Skeletal muscle tissue (tissue), 4 donors: Measurements from ENCODE around the gene LHFPL6. TPM values are rescaled to one million over a fixed set of nuclear protein-coding genes. Genes with fewer than 3 reads are reported as not detected.
"Not testable (repeated sequence)": the region's sequence is repeated elsewhere in the genome, so short reads cannot be mapped to it uniquely, and the experiment has no call there.

Source experiments
- H3K27ac ChIP-seq: one replicate; pipeline ENCODE4 v1.7.0; 2013; ENCODE audit warnings: mild to moderate bottlenecking, low read depth, low read length, inconsistent platforms
- H3K27me3 ChIP-seq, 3 donors: one replicate each; pipeline ENCODE4 v1.7.0; 2013; ENCODE audit warnings: low read length in 3 of 3; ENCODE audit not compliant: control insufficient read depth in 3 of 3, insufficient read depth in 3 of 3
- H3K36me3 ChIP-seq, 3 donors: one replicate each; pipeline ENCODE4 v1.7.0; 2013; ENCODE audit warnings: low read length in 3 of 3; ENCODE audit not compliant: control insufficient read depth in 3 of 3, insufficient read depth in 3 of 3
- H3K4me1 ChIP-seq, 3 donors: one replicate each; pipeline ENCODE4 v1.7.0; 2013; ENCODE audit warnings: low read length in 3 of 3, mild to moderate bottlenecking in 3 of 3; ENCODE audit not compliant: control insufficient read depth in 3 of 3, insufficient read depth in 3 of 3
- H3K4me3 ChIP-seq, 3 donors: one replicate each; pipeline ENCODE4 v1.7.0; 2013; ENCODE audit warnings: low read length in 3 of 3
- H3K9ac ChIP-seq, 3 donors: one replicate each; pipeline ENCODE4 v1.7.0; 2013; ENCODE audit warnings: low read length in 3 of 3, mild to moderate bottlenecking in 3 of 3, moderate library complexity in 2 of 3, low read depth in 1 of 3
- H3K9me3 ChIP-seq, 3 donors: one replicate each; pipeline ENCODE4 v1.7.0; 2013; ENCODE audit warnings: low read length in 3 of 3; ENCODE audit not compliant: control insufficient read depth in 3 of 3
- total RNA-seq: library from RNA; depleted of rRNA; stranded (reverse); fragments of >200 nt; gene quantifications from one replicate; pipeline ENCODE4 v1.2.3, GENCODE V29; 2014
- donor health status: Osteomylitis.

The LHFPL6 gene
- total RNA-seq, 1 donor from 2014 or later: 32.4 TPM

GRCh38 chr13:39353988-39354387 is 249.0 kb downstream of the LHFPL6 start:
- Histone ChIP-seq H3K9me3 (no peaks in the 10 kb centered on the region), H3K27me3 (no peaks in the 10 kb centered on the region), H3K36me3 (no peaks in the 10 kb centered on the region)

GRCh38 chr13:39350461-39350881 is 252.5 kb downstream of the LHFPL6 start:
- no peaks in the 10 kb centered on the region for H3K27me3 ChIP-seq
- H3K4me3 ChIP-seq: no peak overlapping the region
- H3K4me1 ChIP-seq: peaks cover 0 to 5% (median 0%) of the 10 kb centered on the region in 3 donors
- no peaks in the 10 kb centered on the region for H3K9me3 ChIP-seq
- H3K27ac ChIP-seq: no peak overlapping the region
- no peaks in the 10 kb centered on the region for H3K36me3 ChIP-seq
- H3K9ac ChIP-seq: no peak overlapping the region

More at GRCh38 chr13:39353988-39354387, 249.0 kb downstream of the LHFPL6 start:
- Histone ChIP-seq H3K9ac (no peak overlapping the region), H3K4me3 (no peak overlapping the region), H3K27ac (no peak overlapping the region), H3K4me1 (peaks cover 0 to 5% (median 0%) of the 10 kb centered on the region in 3 donors)

- Histone ChIP-seq H3K4me1 (peaks cover 0 to 5% (median 0%) of the 10 kb centered on the region in 3 donors), H3K9me3 (no peaks in the 10 kb centered on the region), H3K27ac (no peak overlapping the region), H3K9ac (no peak overlapping the region), H3K27me3 (no peaks in the 10 kb centered on the region), H3K36me3 (no peaks in the 10 kb centered on the region), H3K4me3 (no peak overlapping the region)
Observed at GRCh38 chr13:39349391-39349960, 253.5 kb downstream of the LHFPL6 start.

- Histone ChIP-seq H3K27me3 (no peaks in the 10 kb centered on the region), H3K9ac (no peak overlapping the region), H3K4me3 (no peak overlapping the region), H3K9me3 (no peaks in the 10 kb centered on the region), H3K36me3 (no peaks in the 10 kb centered on the region), H3K27ac (no peak overlapping the region), H3K4me1 (peaks cover 0 to 5% (median 0%) of the 10 kb centered on the region in 3 donors)
Observed at GRCh38 chr13:39347926-39348901, 254.8 kb downstream of the LHFPL6 start.

- no peaks in the 10 kb centered on the region for H3K9me3 ChIP-seq
- no peak overlapping the region for H3K27ac ChIP-seq
- no peaks in the 10 kb centered on the region for H3K36me3 ChIP-seq
- no peak overlapping the region for H3K9ac ChIP-seq
- H3K27me3 ChIP-seq: no peaks in the 10 kb centered on the region
- peaks cover 0 to 5% (median 0%) of the 10 kb centered on the region in 3 donors for H3K4me1 ChIP-seq
- no peak overlapping the region for H3K4me3 ChIP-seq
Observed at GRCh38 chr13:39345982-39346381, 257.0 kb downstream of the LHFPL6 start.

GRCh38 chr13:39341251-39341650 is 261.7 kb downstream of the LHFPL6 start:
- Histone ChIP-seq H3K4me3 (no peak overlapping the region), H3K27ac (no peak overlapping the region), H3K27me3 (no peaks in the 10 kb centered on the region), H3K9ac (no peak overlapping the region), H3K4me1 (no peaks in the 10 kb centered on the region), H3K9me3 (no peaks in the 10 kb centered on the region), H3K36me3 (no peaks in the 10 kb centered on the region)

- not testable (repeated sequence) for H3K4me3 ChIP-seq, H3K9ac ChIP-seq, H3K27ac ChIP-seq, H3K9me3 ChIP-seq, H3K36me3 ChIP-seq, H3K4me1 ChIP-seq, H3K27me3 ChIP-seq
Observed at GRCh38 chr13:39338114-39338513, 264.9 kb downstream of the LHFPL6 start.

- no peaks in the 10 kb centered on the region for H3K36me3 ChIP-seq
- H3K4me3 ChIP-seq: no peak overlapping the region
- H3K9ac ChIP-seq: no peak overlapping the region
- H3K27me3 ChIP-seq: no peaks in the 10 kb centered on the region
- H3K9me3 ChIP-seq: no peaks in the 10 kb centered on the region
- H3K4me1 ChIP-seq: no peaks in the 10 kb centered on the region
- no peak overlapping the region for H3K27ac ChIP-seq
Observed at GRCh38 chr13:39336937-39337336, 266.1 kb downstream of the LHFPL6 start.

- no peaks in the 10 kb centered on the region for H3K4me1 ChIP-seq
- H3K9ac ChIP-seq: no peak overlapping the region
- H3K27me3 ChIP-seq: no peaks in the 10 kb centered on the region
- H3K36me3 ChIP-seq: no peaks in the 10 kb centered on the region
- H3K9me3 ChIP-seq: no peaks in the 10 kb centered on the region
- H3K4me3 ChIP-seq: no peak overlapping the region
- H3K27ac ChIP-seq: no peak overlapping the region
Observed at GRCh38 chr13:39336207-39336606, 266.8 kb downstream of the LHFPL6 start.

- no peaks in the 10 kb centered on the region for H3K36me3 ChIP-seq
- H3K4me1 ChIP-seq: no peaks in the 10 kb centered on the region
Observed at GRCh38 chr13:39335721-39336120, 267.3 kb downstream of the LHFPL6 start.

More at GRCh38 chr13:39335721-39336120, 267.3 kb downstream of the LHFPL6 start:
- Histone ChIP-seq H3K9me3 (no peaks in the 10 kb centered on the region), H3K27ac (no peak overlapping the region), H3K27me3 (no peaks in the 10 kb centered on the region), H3K4me3 (no peak overlapping the region), H3K9ac (no peak overlapping the region)
